ENCODE results near the gene CCDC127. TPM values are rescaled to one million over a fixed set of nuclear protein-coding genes. Genes with fewer than 3 reads are reported as not detected.

CCDC127 gene
- total and polyA plus RNA-seq, 2 donors: 3.4 to 3.9 TPM

GRCh38 chr5:213803-214395 lies 4.1 kb downstream of the CCDC127 start:
- DNase-seq (ENCODE audit: low read depth in 6 of 9, low spot score in 9 of 9): no peak
- Histone ChIP-seq H3K36me3 (ENCODE audit: control insufficient read depth in 2 of 2, insufficient read depth in 2 of 2, low read length in 1 of 2) (peaks cover 7 to 8% of the 10 kb centered on the region in 2 donors), H3K27me3 (ENCODE audit: control insufficient read depth in 2 of 2, insufficient read depth in 1 of 2, low read length in 1 of 2) (no peaks in the 10 kb centered on the region), H3K4me3 (ENCODE audit: low read length in 2 of 2) (no peak overlapping the region), H3K27ac (ENCODE audit: low read depth in 1 of 2, low read length in 1 of 2) (no peak overlapping the region), H3K4me1 (ENCODE audit: control insufficient read depth in 2 of 2, insufficient read depth in 2 of 2, low read length in 2 of 2) (peaks cover 0 to 4% of the 10 kb centered on the region in 2 donors), H3K9me3 (ENCODE audit: control insufficient read depth in 2 of 2, insufficient read depth in 1 of 2, low read length in 1 of 2) (no peaks in the 10 kb centered on the region)
- 96% methylated on average over 12 of the region's 12 CpGs for WGBS

- Histone ChIP-seq H3K27ac (ENCODE audit: low read depth in 1 of 2, low read length in 1 of 2) (no peak overlapping the region), H3K27me3 (ENCODE audit: control insufficient read depth in 2 of 2, insufficient read depth in 1 of 2, low read length in 1 of 2) (no peaks in the 10 kb centered on the region), H3K9me3 (ENCODE audit: control insufficient read depth in 2 of 2, insufficient read depth in 1 of 2, low read length in 1 of 2) (peaks cover 0 to 4% of the 10 kb centered on the region in 2 donors), H3K36me3 (ENCODE audit: control insufficient read depth in 2 of 2, insufficient read depth in 2 of 2, low read length in 1 of 2) (peaks cover 34 to 44% of the 10 kb centered on the region in 2 donors), H3K4me3 (ENCODE audit: low read length in 2 of 2) (no peak overlapping the region), H3K4me1 (ENCODE audit: control insufficient read depth in 2 of 2, insufficient read depth in 2 of 2, low read length in 2 of 2) (no peaks in the 10 kb centered on the region)
- WGBS: 96% methylated on average over 15 of the region's 15 CpGs
- no peak for DNase-seq (ENCODE audit: low read depth in 6 of 9, low spot score in 9 of 9)
Measured at GRCh38 chr5:208449-209114, 9.4 kb downstream of the CCDC127 start.

- H3K27me3 ChIP-seq (ENCODE audit: control insufficient read depth in 2 of 2, insufficient read depth in 1 of 2, low read length in 1 of 2): no peaks in the 10 kb centered on the region
- peaks cover 0 to 4% of the 10 kb centered on the region in 2 donors for H3K9me3 ChIP-seq (ENCODE audit: control insufficient read depth in 2 of 2, insufficient read depth in 1 of 2, low read length in 1 of 2)
- 87% methylated on average over 14 of the region's 14 CpGs for WGBS
- H3K27ac ChIP-seq (ENCODE audit: low read depth in 1 of 2, low read length in 1 of 2): no peak overlapping the region
- no peak overlapping the region for H3K4me3 ChIP-seq (ENCODE audit: low read length in 2 of 2)
- no peak for DNase-seq (ENCODE audit: low read depth in 6 of 9, low spot score in 9 of 9)
- H3K36me3 ChIP-seq (ENCODE audit: control insufficient read depth in 2 of 2, insufficient read depth in 2 of 2, low read length in 1 of 2): peaks cover 38 to 49% of the 10 kb centered on the region in 2 donors
- H3K4me1 ChIP-seq (ENCODE audit: control insufficient read depth in 2 of 2, insufficient read depth in 2 of 2, low read length in 2 of 2): no peaks in the 10 kb centered on the region
Measured at GRCh38 chr5:207599-207998, 10.4 kb downstream of the CCDC127 start.

- Histone ChIP-seq H3K4me3 (ENCODE audit: low read length in 2 of 2) (no peak overlapping the region), H3K9me3 (ENCODE audit: control insufficient read depth in 2 of 2, insufficient read depth in 1 of 2, low read length in 1 of 2) (peaks cover 0 to 4% of the 10 kb centered on the region in 2 donors), H3K4me1 (ENCODE audit: control insufficient read depth in 2 of 2, insufficient read depth in 2 of 2, low read length in 2 of 2) (peaks cover under 1 to 4% of the 10 kb centered on the region in 2 donors), H3K27ac (ENCODE audit: low read depth in 1 of 2, low read length in 1 of 2) (no peak overlapping the region), H3K27me3 (ENCODE audit: control insufficient read depth in 2 of 2, insufficient read depth in 1 of 2, low read length in 1 of 2) (no peaks in the 10 kb centered on the region), H3K36me3 (ENCODE audit: control insufficient read depth in 2 of 2, insufficient read depth in 2 of 2, low read length in 1 of 2) (peaks cover 38 to 49% of the 10 kb centered on the region in 2 donors)
- DNase-seq (ENCODE audit: low read depth in 6 of 9, low spot score in 9 of 9): no peak
- 95% methylated on average over 8 of the region's 8 CpGs for WGBS
Measured at GRCh38 chr5:206927-207536, 10.9 kb downstream of the CCDC127 start.

- 95% methylated on average over 11 of the region's 11 CpGs for WGBS
- no peak for DNase-seq (ENCODE audit: low read depth in 6 of 9, low spot score in 9 of 9)
Measured at GRCh38 chr5:206406-206805, 11.5 kb downstream of the CCDC127 start.

GRCh38 chr5:204966-205670 lies 12.8 kb downstream of the CCDC127 start:
- Histone ChIP-seq H3K4me1 (ENCODE audit: control insufficient read depth in 2 of 2, insufficient read depth in 2 of 2, low read length in 2 of 2) (peaks cover 8 to 21% of the 10 kb centered on the region in 2 donors), H3K27ac (ENCODE audit: low read depth in 1 of 2, low read length in 1 of 2) (no peak overlapping the region), H3K27me3 (ENCODE audit: control insufficient read depth in 2 of 2, insufficient read depth in 1 of 2, low read length in 1 of 2) (no peaks in the 10 kb centered on the region), H3K9me3 (ENCODE audit: control insufficient read depth in 2 of 2, insufficient read depth in 1 of 2, low read length in 1 of 2) (peaks cover 0 to 4% of the 10 kb centered on the region in 2 donors), H3K36me3 (ENCODE audit: control insufficient read depth in 2 of 2, insufficient read depth in 2 of 2, low read length in 1 of 2) (peaks cover 38 to 49% of the 10 kb centered on the region in 2 donors), H3K4me3 (ENCODE audit: low read length in 2 of 2) (no peak overlapping the region)
- no peak for DNase-seq (ENCODE audit: low read depth in 6 of 9, low spot score in 9 of 9)
- WGBS: 95% methylated on average over 30 of the region's 30 CpGs

More at GRCh38 chr5:206406-206805, 11.5 kb downstream of the CCDC127 start:
- peaks cover 0 to 4% of the 10 kb centered on the region in 2 donors for H3K9me3 ChIP-seq (ENCODE audit: control insufficient read depth in 2 of 2, insufficient read depth in 1 of 2, low read length in 1 of 2)
- H3K36me3 ChIP-seq (ENCODE audit: control insufficient read depth in 2 of 2, insufficient read depth in 2 of 2, low read length in 1 of 2): peaks cover 38 to 49% of the 10 kb centered on the region in 2 donors
- no peak overlapping the region for H3K4me3 ChIP-seq (ENCODE audit: low read length in 2 of 2)
- no peak overlapping the region for H3K27ac ChIP-seq (ENCODE audit: low read depth in 1 of 2, low read length in 1 of 2)
- H3K27me3 ChIP-seq (ENCODE audit: control insufficient read depth in 2 of 2, insufficient read depth in 1 of 2, low read length in 1 of 2): no peaks in the 10 kb centered on the region
- H3K4me1 ChIP-seq (ENCODE audit: control insufficient read depth in 2 of 2, insufficient read depth in 2 of 2, low read length in 2 of 2): peaks cover 4 to 11% of the 10 kb centered on the region in 2 donors

GRCh38 chr5:204462-204861 lies 13.5 kb downstream of the CCDC127 start:
- Histone ChIP-seq H3K9me3 (ENCODE audit: control insufficient read depth in 2 of 2, insufficient read depth in 1 of 2, low read length in 1 of 2) (peaks cover 0 to 4% of the 10 kb centered on the region in 2 donors), H3K27me3 (ENCODE audit: control insufficient read depth in 2 of 2, insufficient read depth in 1 of 2, low read length in 1 of 2) (no peaks in the 10 kb centered on the region), H3K4me3 (ENCODE audit: low read length in 2 of 2) (no peak overlapping the region), H3K4me1 (ENCODE audit: control insufficient read depth in 2 of 2, insufficient read depth in 2 of 2, low read length in 2 of 2) (peaks cover 8 to 24% of the 10 kb centered on the region in 2 donors), H3K36me3 (ENCODE audit: control insufficient read depth in 2 of 2, insufficient read depth in 2 of 2, low read length in 1 of 2) (peaks cover 38 to 49% of the 10 kb centered on the region in 2 donors), H3K27ac (ENCODE audit: low read depth in 1 of 2, low read length in 1 of 2) (no peak overlapping the region)
- no peak for DNase-seq (ENCODE audit: low read depth in 6 of 9, low spot score in 9 of 9)

- no peak overlapping the region for H3K4me3 ChIP-seq (ENCODE audit: low read length in 2 of 2)
Measured at GRCh38 chr5:204001-204400, 14.0 kb downstream of the CCDC127 start.

More at GRCh38 chr5:204001-204400, 14.0 kb downstream of the CCDC127 start:
- Histone ChIP-seq H3K9me3 (ENCODE audit: control insufficient read depth in 2 of 2, insufficient read depth in 1 of 2, low read length in 1 of 2) (peaks cover 0 to 4% of the 10 kb centered on the region in 2 donors), H3K4me1 (ENCODE audit: control insufficient read depth in 2 of 2, insufficient read depth in 2 of 2, low read length in 2 of 2) (peaks cover 8 to 24% of the 10 kb centered on the region in 2 donors), H3K36me3 (ENCODE audit: control insufficient read depth in 2 of 2, insufficient read depth in 2 of 2, low read length in 1 of 2) (peaks cover 38 to 51% of the 10 kb centered on the region in 2 donors), H3K27ac (ENCODE audit: low read depth in 1 of 2, low read length in 1 of 2) (no peak overlapping the region), H3K27me3 (ENCODE audit: control insufficient read depth in 2 of 2, insufficient read depth in 1 of 2, low read length in 1 of 2) (no peaks in the 10 kb centered on the region)
- 82% methylated on average over 6 of the region's 6 CpGs for WGBS
- no peak for DNase-seq (ENCODE audit: low read depth in 6 of 9, low spot score in 9 of 9)

Data from thymus (tissue), 11 donors.